Prostate gland (tissue), 2 donors: Measurements from ENCODE around the gene RECQL5. TPM values are rescaled to one million over a fixed set of nuclear protein-coding genes. Genes with fewer than 3 reads are reported as not detected.
A peak's percentile ranks its signal among the peaks of the same experiment; 100 is the strongest.
"Not testable (repeated sequence)": the region's sequence is repeated elsewhere in the genome, so short reads cannot be mapped to it uniquely, and the experiment has no call there.

Source experiments
- DNase-seq: peaks from one replicate; pipeline ENCODE4 v3.0.0-alpha.2; 2019; ENCODE audit warnings: low spot score
- H3K27ac ChIP-seq, 2 donors: fragments of 200-600 bp; sonication (generic); 2 replicates each; pipeline ENCODE4 v1.5.1; 2017 to 2019
- H3K27me3 ChIP-seq: fragments of 200-600 bp; sonication (generic); replicated peaks from 2 replicates; pipeline ENCODE4 v1.5.1; 2019; ENCODE audit not compliant: insufficient read depth
- H3K36me3 ChIP-seq, 2 donors: fragments of 200-600 bp; sonication (generic); 1 replicate in 1 of 2; 2 replicates in 1 of 2; pipeline versions ENCODE4 v1.5.1 to v1.8.1; 2017 to 2019
- H3K4me1 ChIP-seq: fragments of 200-600 bp; sonication (generic); replicated peaks from 2 replicates; pipeline ENCODE4 v1.5.1; 2019
- H3K4me3 ChIP-seq, 2 donors: fragments of 200-600 bp; sonication (generic); 2 replicates each; pipeline ENCODE4 v1.5.1; 2017 to 2019
- H3K9me3 ChIP-seq: fragments of 200-600 bp; sonication (generic); 2 replicates; pipeline ENCODE4 v1.5.1; 2017
- CTCF ChIP-seq, 4 experiments: fragments of 200-600 bp in 2 of 4; fragments of 450-650 bp in 2 of 4; sonication (generic) in 2 of 4; IDR thresholded peaks; 1 replicate in 3 of 4; 2 replicates in 1 of 4; pipeline ENCODE4 v1.5.1; 2016 to 2019; ENCODE audit warnings: antibody characterized with exemption in 4 of 4, mild to moderate bottlenecking in 2 of 4, moderate library complexity in 2 of 4
- POLR2A ChIP-seq: fragments of 450-650 bp; IDR thresholded peaks from one replicate; pipeline ENCODE4 v1.6.1; 2016; ENCODE audit warnings: antibody characterized with exemption, mild to moderate bottlenecking
- POLR2AphosphoS5 ChIP-seq: sonication (generic); formaldehyde crosslinking; IDR thresholded peaks from one replicate; pipeline ENCODE4 v1.6.1; 2017; ENCODE audit warnings: antibody characterized with exemption
- WGBS: methylation state at CpG from one replicate; pipeline ENCODE4 v1.1.5; 2018; 5-methylcytosine and 5-hydroxymethylcytosine counted together
- intact Hi-C: fragments of 100-400 bp; cut with DNase I; formaldehyde crosslinking; loops from one replicate; pipeline ENCODE4 v1.14.2; 2022
- total RNA-seq, 2 donors: library from RNA; depleted of rRNA; stranded (reverse); fragments of >200 nt; gene quantifications; one replicate each; pipeline ENCODE4 v1.1.0, GENCODE V29; 2016

Gene RECQL5
- total RNA-seq, 2 donors from 2014 or later: 33.6 to 132 TPM

GRCh38 chr17:75587675-75588595, 79.0 kb downstream of the RECQL5 start, which contains the start of gene MYO15B:
MYO15B (plus strand) TSS chr17:75587800; CDS start chr17:75588058, 258 bp downstream.
- H3K27me3 ChIP-seq: no peaks in the 10 kb centered on the region
- WGBS: 3% methylated on average over 49 of the region's 82 CpGs
- intact Hi-C loops: loop anchor here (2.0 to 5.0 kb wide), 2 partner anchors 71 to 161 kb away; partner anchors contain the start of gene TSEN54

DNA sequence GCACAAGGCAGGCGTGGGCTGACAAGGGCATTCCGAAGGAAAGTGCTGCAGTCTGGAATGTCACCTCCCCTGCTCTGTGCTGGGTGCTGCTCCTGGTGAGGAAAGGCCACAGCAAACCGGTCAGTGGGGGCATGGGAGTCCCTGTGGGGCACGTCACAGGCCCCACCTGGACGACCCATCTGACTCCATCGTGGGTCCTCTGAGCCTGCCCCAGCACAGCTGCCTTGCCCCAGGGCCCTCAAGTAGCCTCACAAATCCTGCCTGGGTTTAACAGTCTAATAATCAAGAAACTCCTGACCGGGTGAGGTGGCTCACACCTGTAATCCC, 82.1 kb downstream of the RECQL5 start:
- no peak overlapping the region for H3K27ac ChIP-seq
- 97% methylated on average over 7 of the region's 7 CpGs for WGBS
- H3K27me3 ChIP-seq: no peaks in the 10 kb centered on the region
- no peaks in the 10 kb centered on the region for H3K9me3 ChIP-seq
- H3K4me1 ChIP-seq: peaks cover 9% of the 10 kb centered on the region
- intact Hi-C loops: loop anchor here (5.0 kb wide), 1 partner anchor 158 kb away; no protein-coding TSS in a partner anchor
- no peak overlapping the region for H3K4me3 ChIP-seq
- no peaks in the 10 kb centered on the region for H3K36me3 ChIP-seq
- TF ChIP-seq POLR2A (no peak), CTCF (IDR thresholded peaks at IDR 0.05) (no peak), POLR2AphosphoS5 (no peak)
- no peak for DNase-seq

More at GRCh38 chr17:75587675-75588595, 79.0 kb downstream of the RECQL5 start, which contains the start of gene MYO15B:
- peak within 1 kb of the TSS; percentile 83 to 90 for H3K27ac ChIP-seq
- peak within 1 kb of the TSS; percentile 52 to 56 for H3K4me3 ChIP-seq
- no peaks in the 10 kb centered on the region for H3K36me3 ChIP-seq
- TF ChIP-seq CTCF (IDR thresholded peaks at IDR 0.05) (peak in 2 of 4 experiments; percentile 31 to 61), POLR2A (no peak)
- H3K9me3 ChIP-seq: no peaks in the 10 kb centered on the region
- H3K4me1 ChIP-seq: peaks cover 10% of the 10 kb centered on the region
- DNase-seq: no peak

- intact Hi-C loops, H3K4me3 ChIP-seq, H3K4me1 ChIP-seq, H3K27ac ChIP-seq, DNase-seq, H3K36me3 ChIP-seq, H3K9me3 ChIP-seq, H3K27me3 ChIP-seq: not testable (repeated sequence)
- 87% methylated on average over 6 of the region's 6 CpGs for WGBS
Observed at GRCh38 chr17:75583197-75583596, 83.8 kb downstream of the RECQL5 start.

GRCh38 chr17:75581121-75581725, 85.7 kb downstream of the RECQL5 start:
- H3K27me3 ChIP-seq, H3K4me1 ChIP-seq, H3K9me3 ChIP-seq, DNase-seq, H3K4me3 ChIP-seq, H3K36me3 ChIP-seq, H3K27ac ChIP-seq, intact Hi-C loops: not testable (repeated sequence)
- WGBS: 87% methylated on average over 23 of the region's 23 CpGs

Other genes with a start within 250 kb of the RECQL5 start
- 100 to 1,000 TPM in 1 of 2 donors, 10 to 100 TPM in 1; 63.5 to 128 TPM for gene TMEM94, start 210.5 kb downstream of the RECQL5 start, total RNA-seq
- gene CASKIN2, start 151.6 kb downstream of the RECQL5 start, total RNA-seq: 10 to 100 TPM; 16.0 to 35.8 TPM
- gene TSEN54, start 150.6 kb downstream of the RECQL5 start, total RNA-seq: 10 to 100 TPM; 45.9 to 56.2 TPM
- gene LLGL2, start 141.5 kb downstream of the RECQL5 start, total RNA-seq: 10 to 100 TPM; 43.0 to 65.3 TPM
- 100 to 1,000 TPM in 1 of 2 donors, 10 to 100 TPM in 1; 86.5 to 214 TPM for gene MYO15B, start 79.4 kb downstream of the RECQL5 start, total RNA-seq
- gene SMIM5, start 33.7 kb downstream of the RECQL5 start, total RNA-seq: 1 to 10 TPM in 1 of 2 donors, under 1 TPM in 1; 0.27 to 4.1 TPM
- gene SAP30BP, start 184 bp upstream of the RECQL5 start, total RNA-seq: 10 to 100 TPM; 50.4 to 72.3 TPM
- gene ITGB4, start 54.3 kb upstream of the RECQL5 start, total RNA-seq: 100 to 1,000 TPM in 1 of 2 donors, 10 to 100 TPM in 1; 81.0 to 105 TPM
- 10 to 100 TPM; 28.1 to 28.5 TPM for gene GALK1, start 98.0 kb upstream of the RECQL5 start, total RNA-seq
- gene UNK, start 117.7 kb upstream of the RECQL5 start, total RNA-seq: 10 to 100 TPM; 68.9 to 72.5 TPM
- gene UNC13D, start 177.2 kb upstream of the RECQL5 start, total RNA-seq: 10 to 100 TPM in 1 of 2 donors, 1 to 10 TPM in 1; 2.9 to 16.2 TPM
- gene WBP2, start 188.2 kb upstream of the RECQL5 start, total RNA-seq: 100 to 1,000 TPM in 1 of 2 donors, 10 to 100 TPM in 1; 88.9 to 125 TPM
- gene TRIM47, start 211.4 kb upstream of the RECQL5 start, total RNA-seq: 10 to 100 TPM; 21.3 to 62.9 TPM
- gene TRIM65, start 229.8 kb upstream of the RECQL5 start, total RNA-seq: 10 to 100 TPM; 27.5 to 28.1 TPM
- 10 to 100 TPM; 40.3 to 85.6 TPM for gene MRPL38, start 237.7 kb upstream of the RECQL5 start, total RNA-seq